Astrocyte of the cerebellum (primary cell): ENCODE measurements around the gene LMBR1L.
"Not testable (repeated sequence)": the region's sequence is repeated elsewhere in the genome, so short reads cannot be mapped to it uniquely, and the experiment has no call there.

Experiments
- DNase-seq: peaks from one replicate; pipeline ENCODE4 v3.0.0-alpha.2; 2011; ENCODE audit warnings: low read depth
- H3K4me3 ChIP-seq: 2 replicates; pipeline ENCODE4 v1.5.1; 2011; ENCODE audit warnings: mild to moderate bottlenecking, low read depth, low read length, moderate library complexity
- in situ Hi-C: cut with HindIII; loops from 2 replicates; pipeline ENCODE4 v1.10.0; 2017; ENCODE audit warnings: low sequenced_read_pairs
- TF ChIP-seq, protein P1 (sequence below): IDR thresholded peaks from 2 replicates; pipeline ENCODE4 v1.5.1; 2012; ENCODE audit warnings: low read length, low read depth, moderate library complexity, mild to moderate bottlenecking; ENCODE audit errors: missing control alignments

Gene LMBR1L

DNA sequence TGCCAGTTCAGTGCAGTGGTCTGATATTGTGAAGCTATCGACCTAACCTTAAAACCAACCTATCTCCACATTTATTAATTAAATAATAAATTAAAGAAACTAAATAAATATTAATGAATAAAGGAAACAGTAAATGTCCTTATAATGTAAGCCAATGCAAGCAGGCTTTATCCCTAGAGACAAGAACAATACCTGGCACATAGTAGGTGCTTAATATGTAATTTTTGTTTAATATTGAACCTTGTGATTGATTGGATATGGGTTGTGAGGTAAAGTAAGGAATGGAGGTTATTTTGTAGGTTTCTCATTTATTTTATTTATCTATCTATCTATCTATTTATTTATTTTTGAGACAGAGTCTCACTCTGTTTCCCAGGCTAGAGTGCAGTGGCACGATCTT lies 28.4 kb upstream of the LMBR1L start:
- TF ChIP-seq, protein P1, sequence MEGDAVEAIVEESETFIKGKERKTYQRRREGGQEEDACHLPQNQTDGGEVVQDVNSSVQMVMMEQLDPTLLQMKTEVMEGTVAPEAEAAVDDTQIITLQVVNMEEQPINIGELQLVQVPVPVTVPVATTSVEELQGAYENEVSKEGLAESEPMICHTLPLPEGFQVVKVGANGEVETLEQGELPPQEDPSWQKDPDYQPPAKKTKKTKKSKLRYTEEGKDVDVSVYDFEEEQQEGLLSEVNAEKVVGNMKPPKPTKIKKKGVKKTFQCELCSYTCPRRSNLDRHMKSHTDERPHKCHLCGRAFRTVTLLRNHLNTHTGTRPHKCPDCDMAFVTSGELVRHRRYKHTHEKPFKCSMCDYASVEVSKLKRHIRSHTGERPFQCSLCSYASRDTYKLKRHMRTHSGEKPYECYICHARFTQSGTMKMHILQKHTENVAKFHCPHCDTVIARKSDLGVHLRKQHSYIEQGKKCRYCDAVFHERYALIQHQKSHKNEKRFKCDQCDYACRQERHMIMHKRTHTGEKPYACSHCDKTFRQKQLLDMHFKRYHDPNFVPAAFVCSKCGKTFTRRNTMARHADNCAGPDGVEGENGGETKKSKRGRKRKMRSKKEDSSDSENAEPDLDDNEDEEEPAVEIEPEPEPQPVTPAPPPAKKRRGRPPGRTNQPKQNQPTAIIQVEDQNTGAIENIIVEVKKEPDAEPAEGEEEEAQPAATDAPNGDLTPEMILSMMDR = no peak
- no peak overlapping the region for H3K4me3 ChIP-seq
- in situ Hi-C loops = no loop called here
- no peak for DNase-seq

DNA sequence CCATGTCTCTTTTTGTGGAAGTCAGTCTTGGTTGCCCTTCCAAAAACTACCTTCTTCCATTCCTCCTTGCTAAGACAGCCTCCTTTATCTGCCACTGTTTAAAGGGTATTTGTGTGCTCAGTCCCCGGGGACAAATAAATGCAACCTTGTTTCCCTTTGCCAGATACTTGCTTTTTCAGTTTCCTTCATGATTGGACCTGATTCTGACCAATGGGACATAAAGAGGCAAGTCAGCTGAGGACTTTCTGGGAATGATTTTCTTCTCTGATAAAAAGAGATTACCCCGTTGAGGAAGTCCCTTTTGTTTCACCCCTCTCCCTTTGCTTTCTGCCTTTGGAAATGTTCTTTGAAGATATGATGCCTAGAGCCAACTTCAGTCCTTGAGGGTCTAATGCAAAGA lies 27.9 kb upstream of the LMBR1L start:
- in situ Hi-C loops = no loop called here
- TF ChIP-seq, protein P1 = no peak
- no peak overlapping the region for H3K4me3 ChIP-seq
- no peak for DNase-seq

DNA sequence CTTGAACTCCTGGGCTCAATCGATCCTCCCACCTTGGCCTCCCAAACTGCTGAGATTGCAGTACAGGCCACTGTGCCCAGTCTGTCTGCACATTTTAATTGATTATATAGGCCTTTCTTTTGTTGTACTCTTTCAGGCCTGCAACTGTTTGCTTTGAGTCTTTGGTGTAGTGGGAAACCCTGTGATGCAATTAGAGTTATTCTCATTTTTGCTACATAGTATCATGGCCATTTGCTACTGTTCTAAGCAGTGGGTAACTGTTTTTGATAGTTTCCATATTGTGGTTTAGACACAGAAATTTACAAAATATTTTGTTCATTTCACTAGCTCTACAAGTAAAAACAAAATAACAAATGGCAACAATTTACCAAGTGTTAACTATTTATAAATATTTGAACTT lies 26.8 kb upstream of the LMBR1L start:
- TF ChIP-seq, protein P1 = no peak
- in situ Hi-C loops = no loop called here
- H3K4me3 ChIP-seq = no peak overlapping the region
- no peak for DNase-seq

DNA sequence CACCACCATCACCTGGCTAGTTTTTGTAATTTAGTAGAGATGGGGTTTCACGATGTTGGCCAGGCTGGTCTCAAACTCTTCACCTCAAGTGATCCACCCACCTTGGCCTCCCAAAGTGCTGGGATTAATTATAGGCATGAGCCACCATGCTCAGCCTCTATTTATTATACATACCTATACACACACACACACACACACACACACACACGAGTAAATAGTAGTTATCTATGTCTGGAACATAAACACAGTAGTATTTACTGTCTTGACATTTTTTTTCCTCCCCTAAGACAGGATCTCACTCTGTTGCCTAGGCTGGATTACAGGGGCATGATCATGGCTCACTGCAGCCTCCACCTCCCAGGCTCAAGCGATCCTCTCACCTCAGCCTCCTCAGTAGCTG lies 26.4 kb upstream of the LMBR1L start:
- in situ Hi-C loops, DNase-seq, H3K4me3 ChIP-seq: not testable (repeated sequence)

DNA sequence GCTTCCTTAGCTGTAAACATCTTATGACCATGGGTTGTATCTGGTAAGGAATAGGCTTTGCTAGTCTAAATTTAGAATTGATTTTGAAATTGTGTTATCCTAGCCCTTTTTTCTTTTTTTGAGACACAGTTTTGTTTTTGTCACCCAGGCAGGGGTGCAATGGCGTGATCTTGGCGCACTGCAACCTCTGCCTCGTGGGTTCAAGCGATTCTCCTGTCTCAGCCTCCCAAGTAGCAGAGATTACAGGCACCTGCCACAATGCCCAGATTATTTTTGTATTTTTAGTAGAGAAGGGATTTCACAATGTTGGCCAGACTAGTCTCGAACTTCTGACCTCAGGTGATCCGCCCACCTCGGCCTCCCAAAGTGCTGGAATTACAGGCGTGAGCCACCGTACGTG lies 22.9 kb upstream of the LMBR1L start:
- in situ Hi-C loops = no loop called here
- no peak overlapping the region for H3K4me3 ChIP-seq
- TF ChIP-seq, protein P1 = no peak
- no peak for DNase-seq

DNA sequence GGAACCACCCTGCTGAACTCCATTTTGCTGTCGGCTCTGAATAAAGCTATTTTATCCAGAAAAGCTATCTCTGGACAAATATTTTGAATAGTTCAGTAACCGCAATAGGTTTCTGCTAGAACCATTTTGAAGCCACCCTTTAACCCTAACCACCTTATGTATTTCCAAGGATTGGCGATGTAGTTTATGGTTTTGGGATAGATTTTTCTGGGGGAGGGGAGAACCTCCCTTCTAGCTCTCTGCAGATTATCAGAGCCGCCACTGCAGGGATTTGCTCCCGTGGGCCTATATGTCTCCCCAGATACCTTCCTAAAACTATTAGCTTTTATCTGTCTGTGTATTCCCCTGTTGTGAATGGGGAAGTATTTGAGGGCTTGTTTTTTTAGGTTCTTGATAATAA lies 22.4 kb upstream of the LMBR1L start:
- in situ Hi-C loops = no loop called here
- DNase-seq = no peak
- TF ChIP-seq, protein P1 = no peak
- H3K4me3 ChIP-seq = peak overlapping the region; percentile 20

DNA sequence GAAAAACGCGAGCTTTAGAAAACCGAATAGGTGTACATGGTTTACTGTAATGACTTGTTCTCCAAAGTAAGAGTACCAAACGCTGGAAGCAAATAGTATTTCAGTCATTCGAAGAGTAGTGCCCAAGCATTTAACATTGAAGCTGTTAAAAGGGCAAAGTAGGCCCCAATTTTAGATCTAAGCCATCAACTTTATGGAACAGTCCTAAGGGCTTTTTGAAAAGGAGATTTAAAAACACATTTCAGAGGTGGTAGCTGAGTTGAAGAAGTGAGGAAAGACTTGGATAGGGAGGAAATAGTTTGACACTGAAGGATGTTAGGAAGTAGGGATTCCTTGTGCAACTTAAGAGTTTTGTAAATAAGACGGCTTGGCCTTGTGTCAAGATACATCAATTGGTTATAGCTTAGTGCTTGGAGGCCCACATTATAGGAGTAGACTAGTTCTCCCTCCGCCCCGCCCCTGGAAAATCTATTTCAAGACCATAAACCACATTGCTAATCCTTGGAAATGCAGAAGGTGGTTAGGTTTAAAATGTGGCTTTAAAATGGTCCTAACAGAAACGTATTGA lies 21.3 kb upstream of the LMBR1L start:
- DNase-seq = no peak
- H3K4me3 ChIP-seq = peak overlapping the region; percentile 20
- in situ Hi-C loops = no loop called here
- TF ChIP-seq, protein P1 = no peak
